Spleen (tissue), 11 donors: ENCODE measurements around the gene RPL39. TPM values are rescaled to one million over a fixed set of nuclear protein-coding genes. Genes with fewer than 3 reads are reported as not detected.
A peak's percentile ranks its signal among the peaks of the same experiment; 100 is the strongest.
"Not testable (repeated sequence)": the region's sequence is repeated elsewhere in the genome, so short reads cannot be mapped to it uniquely, and the experiment has no call there.

ENCODE experiments used
- DNase-seq: peaks from one replicate; pipeline ENCODE4 v3.0.0-alpha.2; 2020
- H3K27ac ChIP-seq, 8 donors: fragments of 200-600 bp; sonication (generic) in 7 of 8; 1 replicate in 4 of 8; 2 replicates in 4 of 8; pipeline versions ENCODE4 v1.5.0 to v1.8.0; 2016 to 2021; ENCODE audit warnings: inconsistent platforms in 4 of 8, mild to moderate bottlenecking in 4 of 8, moderate library complexity in 1 of 8
- H3K27me3 ChIP-seq, 7 donors: fragments of 200-600 bp; sonication (generic) in 6 of 7; replicated peaks in 1 of 7; 1 replicate in 4 of 7; 2 replicates in 3 of 7; pipeline versions ENCODE4 v1.5.0 to v1.8.0; 2016 to 2021; ENCODE audit warnings: inconsistent platforms in 3 of 7, mild to moderate bottlenecking in 1 of 7
- H3K36me3 ChIP-seq, 6 donors: fragments of 200-600 bp; sonication (generic) in 5 of 6; 1 replicate in 4 of 6; 2 replicates in 2 of 6; pipeline versions ENCODE4 v1.5.0 to v1.8.0; 2016 to 2021; ENCODE audit warnings: inconsistent platforms in 2 of 6
- H3K4me1 ChIP-seq, 6 donors: fragments of 200-600 bp; sonication (generic) in 5 of 6; 1 replicate in 3 of 6; 2 replicates in 3 of 6; pipeline versions ENCODE4 v1.5.0 to v1.8.0; 2016 to 2021; ENCODE audit warnings: inconsistent platforms in 3 of 6
- H3K4me3 ChIP-seq, 8 donors: fragments of 200-600 bp; sonication (generic) in 7 of 8; 1 replicate in 4 of 8; 2 replicates in 4 of 8; pipeline versions ENCODE4 v1.5.0 to v1.8.0; 2016 to 2021; ENCODE audit warnings: inconsistent platforms in 4 of 8, mild to moderate bottlenecking in 4 of 8, moderate library complexity in 2 of 8
- H3K9me3 ChIP-seq, 8 donors: fragments of 200-600 bp; sonication (generic) in 7 of 8; 1 replicate in 4 of 8; 2 replicates in 4 of 8; pipeline versions ENCODE4 v1.5.0 to v1.8.0; 2016 to 2021; ENCODE audit warnings: inconsistent platforms in 4 of 8
- POLR2A ChIP-seq, 3 donors: fragments of 450-650 bp; IDR thresholded peaks; one replicate each; pipeline ENCODE4 v1.5.1; 2017; ENCODE audit warnings: antibody characterized with exemption in 3 of 3, mild to moderate bottlenecking in 1 of 3
- POLR2AphosphoS5 ChIP-seq, 3 donors: sonication (generic); formaldehyde crosslinking; IDR thresholded peaks; one replicate each; pipeline ENCODE4 v1.5.1; 2017; ENCODE audit warnings: antibody characterized with exemption in 3 of 3
- WGBS, 5 donors: extraction: QIAGEN DNeasy Blood & Tissue Kit in 3 of 5; methylation state at CpG; one replicate each; pipeline versions ENCODE4 v1.1.5 to v1.1.7; 2013 to 2018; 5-methylcytosine and 5-hydroxymethylcytosine counted together
- intact Hi-C: fragments of 100-400 bp; cut with DNase I; formaldehyde crosslinking; loops from one replicate; pipeline ENCODE4 v1.15.0; 2023; ENCODE audit warnings: low total_unique reads
- polyA plus RNA-seq, 3 donors: library from polyadenylated mRNA; stranded (reverse); fragments of 200-250 nt; gene quantifications; one replicate each; pipeline ENCODE4 v1.2.1, GENCODE V29; 2013
- total RNA-seq, 7 donors: library from RNA; depleted of rRNA in 3 of 7; stranded (reverse); fragments of >200 nt in 3 of 7; fragmentation: NEBNext Ultra II Directional in 4 of 7; extraction: Animal tissue kit (Norgen Biotek cat#: 25700) in 4 of 7; gene quantifications; one replicate each; pipeline versions ENCODE4 v1.1.0 to v1.2.1, GENCODE V29; 2016 to 2021
- TF ChIP-seq, protein P1 (sequence below), 11 experiments: fragments of 200-600 bp in 7 of 11; fragments of 450-650 bp in 4 of 11; sonication (generic) in 4 of 11; IDR thresholded peaks in 8 of 11; conservative IDR thresholded peaks in 3 of 11; 1 replicate in 7 of 11; 2 replicates in 4 of 11; pipeline versions ENCODE4 v1.4.0 to v1.8.0; 2016 to 2021; ENCODE audit warnings: antibody characterized with exemption in 11 of 11, inconsistent platforms in 4 of 11, mild to moderate bottlenecking in 1 of 11
- donor health status: healthy with polysubstance abuse.
- donor health status: DM: no; HTN: no; CAD: no; lungs with moderate emphysema.
- donor health status: DM: no; HTN: no; CAD: no.
- donor health status: Bipolar disorder and iron deficiency.
- donor health status: healthy.
- donor health status: DM: no; HTN: no; CAD: no.
- donor health status: DM: yes; HTN: yes; CAD: no.

RPL39 gene
- total and polyA plus RNA-seq, 10 donors = 1,435 to 18,857 (median 2,059) TPM

DNA sequence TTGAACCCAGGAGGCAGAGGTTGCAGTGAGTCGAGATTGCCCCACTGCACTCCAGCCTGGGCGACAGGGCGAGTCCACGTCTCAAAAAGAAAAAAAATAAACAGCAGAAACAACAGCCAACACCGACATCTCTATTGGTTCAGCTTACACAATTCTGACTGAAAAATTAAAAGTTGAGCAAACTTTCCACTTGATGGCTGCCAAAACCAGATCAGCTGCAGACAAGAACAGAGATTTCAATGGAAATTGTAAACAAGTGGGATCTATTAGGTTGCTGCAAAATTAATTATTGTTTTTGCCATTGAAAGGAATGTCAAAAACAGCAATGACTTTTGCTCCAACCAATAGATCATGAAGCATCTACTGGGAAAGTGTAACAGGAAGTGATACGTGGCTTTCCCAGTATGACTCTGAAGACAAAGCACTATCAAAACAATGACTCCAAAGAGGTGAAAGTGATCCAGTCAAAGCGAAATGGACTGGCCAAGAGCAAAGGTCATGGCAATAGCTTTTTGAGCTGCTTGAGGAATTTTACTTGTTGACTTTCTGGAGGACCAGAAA is 35.0 kb upstream of the RPL39 start:
- DNase-seq = no peak
- 57 to 73% (median 70%) methylated on average over 7 of the region's 7 CpGs for WGBS, 5 donors
- no peak overlapping the region for H3K4me3 ChIP-seq
- no peaks in the 10 kb centered on the region for H3K27me3 ChIP-seq
- peaks cover 0 to 2% (median 0%) of the 10 kb centered on the region in 6 donors for H3K4me1 ChIP-seq
- TF ChIP-seq, protein P1, sequence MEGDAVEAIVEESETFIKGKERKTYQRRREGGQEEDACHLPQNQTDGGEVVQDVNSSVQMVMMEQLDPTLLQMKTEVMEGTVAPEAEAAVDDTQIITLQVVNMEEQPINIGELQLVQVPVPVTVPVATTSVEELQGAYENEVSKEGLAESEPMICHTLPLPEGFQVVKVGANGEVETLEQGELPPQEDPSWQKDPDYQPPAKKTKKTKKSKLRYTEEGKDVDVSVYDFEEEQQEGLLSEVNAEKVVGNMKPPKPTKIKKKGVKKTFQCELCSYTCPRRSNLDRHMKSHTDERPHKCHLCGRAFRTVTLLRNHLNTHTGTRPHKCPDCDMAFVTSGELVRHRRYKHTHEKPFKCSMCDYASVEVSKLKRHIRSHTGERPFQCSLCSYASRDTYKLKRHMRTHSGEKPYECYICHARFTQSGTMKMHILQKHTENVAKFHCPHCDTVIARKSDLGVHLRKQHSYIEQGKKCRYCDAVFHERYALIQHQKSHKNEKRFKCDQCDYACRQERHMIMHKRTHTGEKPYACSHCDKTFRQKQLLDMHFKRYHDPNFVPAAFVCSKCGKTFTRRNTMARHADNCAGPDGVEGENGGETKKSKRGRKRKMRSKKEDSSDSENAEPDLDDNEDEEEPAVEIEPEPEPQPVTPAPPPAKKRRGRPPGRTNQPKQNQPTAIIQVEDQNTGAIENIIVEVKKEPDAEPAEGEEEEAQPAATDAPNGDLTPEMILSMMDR (IDR thresholded peaks at IDR 0.05 in 8 of 11, conservative IDR thresholded peaks at IDR 0.05 in 3 of 11) = no peak
- TF ChIP-seq POLR2AphosphoS5 (IDR thresholded peaks at IDR 0.05) (no peak), POLR2A (IDR thresholded peaks at IDR 0.05) (no peak)
- no peaks in the 10 kb centered on the region for H3K9me3 ChIP-seq
- no peak overlapping the region for H3K27ac ChIP-seq
- peaks cover 0 to 28% (median 11%) of the 10 kb centered on the region in 6 donors for H3K36me3 ChIP-seq
- intact Hi-C loops = no loop called here

DNA sequence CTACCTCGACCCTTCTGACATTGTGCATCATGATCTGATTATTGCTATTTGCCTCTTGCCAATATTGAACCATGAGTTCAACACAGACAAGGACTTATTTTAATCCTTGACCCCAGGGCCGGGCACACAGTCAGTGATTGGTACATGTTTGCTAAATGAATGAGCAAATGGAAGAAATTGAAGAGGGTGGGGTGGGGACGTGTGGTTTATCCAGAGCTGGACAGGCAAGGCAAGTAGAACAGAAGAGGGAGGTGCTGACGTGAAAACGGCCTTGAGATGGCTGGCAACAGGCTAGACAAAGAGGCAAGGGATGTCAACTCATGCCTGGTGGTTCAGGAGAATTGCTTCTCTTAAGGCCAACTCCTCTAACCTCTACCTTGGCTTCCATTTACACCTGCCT is 32.8 kb upstream of the RPL39 start:
- H3K27me3 ChIP-seq, H3K4me1 ChIP-seq, intact Hi-C loops, H3K27ac ChIP-seq, DNase-seq, H3K36me3 ChIP-seq, H3K9me3 ChIP-seq, H3K4me3 ChIP-seq: not testable (repeated sequence)
- 56 to 86% (median 62%) methylated on average over 1 to 3 of the region's 5 CpGs; no CpG with 5 or more reads in 1 of the 5 donors for WGBS, 5 donors

DNA sequence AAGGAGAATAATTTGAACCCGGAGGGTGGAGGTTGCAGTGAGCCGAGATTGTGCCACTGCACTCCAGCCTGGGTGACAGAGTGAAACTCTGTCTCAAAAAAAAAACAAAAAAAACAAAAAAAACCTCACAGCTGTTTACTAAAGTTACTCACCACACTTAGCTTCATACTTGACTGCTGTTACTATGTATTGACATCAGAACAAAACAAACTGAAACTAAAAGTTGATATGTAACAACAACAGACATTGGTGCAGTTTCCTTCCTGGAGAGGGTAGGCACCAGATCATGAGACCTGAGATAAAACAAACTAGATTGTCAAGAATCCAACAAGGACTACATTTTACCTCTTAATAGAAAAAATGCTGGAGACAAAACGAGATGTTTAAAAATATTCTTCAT is 30.3 kb upstream of the RPL39 start:
- H3K4me1 ChIP-seq, H3K36me3 ChIP-seq, intact Hi-C loops, H3K9me3 ChIP-seq, H3K27me3 ChIP-seq, DNase-seq: not testable (repeated sequence)
- peak overlapping the region in 1 of 8 donors; percentile 21 for H3K4me3 ChIP-seq
- 49 to 66% (median 54%) methylated on average over 3 of the region's 3 CpGs for WGBS, 5 donors
- H3K27ac ChIP-seq = peak overlapping the region in 6 of 8 donors; percentile 4 to 64 (median 46)

DNA sequence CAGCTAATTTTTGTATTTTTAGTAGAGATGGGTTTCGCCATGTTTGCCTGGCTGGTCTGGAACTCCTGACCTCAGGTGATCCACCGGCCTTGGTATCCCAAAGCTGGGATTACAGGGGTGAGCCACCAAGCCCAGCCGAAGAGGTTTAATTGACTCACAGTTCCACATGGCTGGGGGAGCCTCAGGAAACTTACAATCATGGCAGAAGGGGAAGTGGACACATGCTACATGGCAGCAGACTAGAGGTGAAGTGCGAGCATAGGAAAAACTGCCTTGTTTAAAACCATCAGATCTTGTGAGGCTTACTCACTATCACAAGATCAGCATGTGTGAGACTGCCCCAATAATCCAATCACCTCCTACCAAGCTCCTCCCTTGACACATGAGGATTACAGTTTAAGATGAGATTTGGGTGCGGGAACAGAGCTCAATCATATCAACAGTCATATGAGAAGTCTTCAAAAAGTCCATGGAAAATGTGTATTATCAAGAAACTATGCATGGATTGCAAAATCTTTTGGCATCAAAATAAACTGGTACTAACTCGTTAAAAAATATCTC is 25.8 kb upstream of the RPL39 start:
- intact Hi-C loops = no loop called here
- no peak overlapping the region for H3K4me3 ChIP-seq
- no peak for TF ChIP-seq POLR2AphosphoS5 (IDR thresholded peaks at IDR 0.05)
- TF ChIP-seq POLR2A (IDR thresholded peaks at IDR 0.05) = no peak
- TF ChIP-seq, protein P1 (IDR thresholded peaks at IDR 0.05 in 8 of 11, conservative IDR thresholded peaks at IDR 0.05 in 3 of 11) = no peak
- DNase-seq = no peak
- H3K4me1 ChIP-seq = peaks cover 0 to 5% (median 0%) of the 10 kb centered on the region in 6 donors
- no peaks in the 10 kb centered on the region for H3K36me3 ChIP-seq
- H3K27me3 ChIP-seq = no peaks in the 10 kb centered on the region
- no peaks in the 10 kb centered on the region for H3K9me3 ChIP-seq
- H3K27ac ChIP-seq = no peak overlapping the region
- 81 to 94% (median 89%) methylated on average over 6 of the region's 6 CpGs for WGBS, 5 donors

DNA sequence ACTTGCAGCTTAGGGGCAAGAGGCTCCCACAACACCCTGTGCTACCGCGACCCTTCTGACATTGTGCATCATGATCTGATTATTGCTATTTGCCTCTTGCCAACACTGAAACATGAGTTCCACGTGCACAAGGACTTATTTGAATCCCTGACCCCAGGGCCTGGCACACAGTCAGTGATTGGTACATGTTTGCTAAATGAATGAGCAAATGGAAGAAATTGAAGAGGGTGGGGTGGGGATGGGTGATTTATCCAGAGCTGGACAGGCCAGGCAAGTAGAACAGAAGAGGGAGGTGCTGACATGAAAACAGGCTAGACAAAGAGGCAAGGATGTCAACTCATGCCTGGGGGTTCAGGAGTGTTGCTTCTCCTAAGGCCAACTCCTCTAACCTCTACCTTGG is 24.9 kb upstream of the RPL39 start:
- Histone ChIP-seq H3K27ac (no peak overlapping the region), H3K9me3 (no peaks in the 10 kb centered on the region), H3K36me3 (no peaks in the 10 kb centered on the region), H3K27me3 (no peaks in the 10 kb centered on the region), H3K4me1 (peaks cover 0 to 1% (median 0%) of the 10 kb centered on the region in 6 donors), H3K4me3 (no peak overlapping the region)
- intact Hi-C loops = no loop called here
- no peak for DNase-seq
- TF ChIP-seq POLR2AphosphoS5 (IDR thresholded peaks at IDR 0.05) = no peak
- TF ChIP-seq POLR2A (IDR thresholded peaks at IDR 0.05) = no peak
- TF ChIP-seq, protein P1 (IDR thresholded peaks at IDR 0.05 in 8 of 11, conservative IDR thresholded peaks at IDR 0.05 in 3 of 11) = no peak
- 82 to 94% (median 88%) methylated on average over 3 of the region's 3 CpGs for WGBS, 5 donors
